HUES6 (cell line): Measurements from ENCODE around the gene VDR.

Source experiments
- H3K27ac ChIP-seq: 2 replicates; pipeline ENCODE4 v1.7.0; 2013; ENCODE audit warnings: low read depth, mild to moderate bottlenecking, low read length, inconsistent platforms
- H3K27me3 ChIP-seq: 2 replicates; pipeline ENCODE4 v1.6.1; 2013; ENCODE audit warnings: low read length; ENCODE audit not compliant: control insufficient read depth, insufficient read depth
- H3K36me3 ChIP-seq: 2 replicates; pipeline ENCODE4 v1.6.1; 2013; ENCODE audit warnings: low read length; ENCODE audit not compliant: control insufficient read depth, insufficient read depth
- H3K4me1 ChIP-seq: 2 replicates; pipeline ENCODE4 v1.6.1; 2013; ENCODE audit warnings: low read length; ENCODE audit not compliant: control insufficient read depth, insufficient read depth
- H3K4me3 ChIP-seq: 2 replicates; pipeline ENCODE4 v1.5.1; 2013; ENCODE audit warnings: low read depth, low read length
- H3K9ac ChIP-seq: one replicate; pipeline ENCODE4 v1.6.1; 2013; ENCODE audit warnings: mild to moderate bottlenecking, low read length
- H3K9me3 ChIP-seq: 2 replicates; pipeline ENCODE4 v1.6.1; 2013; ENCODE audit warnings: low read depth, low read length; ENCODE audit not compliant: control insufficient read depth, insufficient read depth

VDR gene

DNA sequence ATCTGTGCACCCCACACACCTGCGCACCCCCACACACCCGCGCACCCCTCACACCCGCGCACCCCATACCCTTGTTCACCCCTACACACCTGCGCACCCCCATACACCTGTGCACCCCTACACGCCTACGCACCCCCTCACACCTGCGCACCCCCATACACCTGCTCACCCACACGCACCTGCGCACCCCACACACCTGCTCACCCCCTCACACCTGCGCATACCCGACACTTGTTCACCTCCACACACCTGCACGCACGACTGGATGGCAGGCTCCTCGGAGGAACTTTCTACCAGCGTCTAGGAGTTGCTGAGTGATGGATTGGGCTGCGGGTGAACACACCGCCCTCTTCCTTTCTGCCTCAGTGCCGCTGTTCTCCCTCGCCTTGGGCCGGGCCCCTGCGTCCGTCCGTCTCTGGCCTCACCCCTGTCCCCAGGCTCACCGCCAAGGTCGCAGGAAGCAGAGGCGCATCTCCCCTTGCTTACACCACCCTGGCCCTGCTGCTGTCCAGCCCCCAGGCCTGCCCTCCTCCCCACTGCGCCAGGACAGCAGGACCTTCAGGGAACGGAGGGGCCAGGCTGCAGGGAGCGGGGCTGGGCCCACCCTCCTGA is 37.9 kb upstream of the VDR start:
- Histone ChIP-seq H3K9ac (no peak overlapping the region), H3K9me3 (no peaks in the 10 kb centered on the region), H3K27ac (no peak overlapping the region), H3K36me3 (no peaks in the 10 kb centered on the region), H3K4me3 (no peak overlapping the region), H3K4me1 (peaks cover 12% of the 10 kb centered on the region), H3K27me3 (peaks cover 87% of the 10 kb centered on the region)

DNA sequence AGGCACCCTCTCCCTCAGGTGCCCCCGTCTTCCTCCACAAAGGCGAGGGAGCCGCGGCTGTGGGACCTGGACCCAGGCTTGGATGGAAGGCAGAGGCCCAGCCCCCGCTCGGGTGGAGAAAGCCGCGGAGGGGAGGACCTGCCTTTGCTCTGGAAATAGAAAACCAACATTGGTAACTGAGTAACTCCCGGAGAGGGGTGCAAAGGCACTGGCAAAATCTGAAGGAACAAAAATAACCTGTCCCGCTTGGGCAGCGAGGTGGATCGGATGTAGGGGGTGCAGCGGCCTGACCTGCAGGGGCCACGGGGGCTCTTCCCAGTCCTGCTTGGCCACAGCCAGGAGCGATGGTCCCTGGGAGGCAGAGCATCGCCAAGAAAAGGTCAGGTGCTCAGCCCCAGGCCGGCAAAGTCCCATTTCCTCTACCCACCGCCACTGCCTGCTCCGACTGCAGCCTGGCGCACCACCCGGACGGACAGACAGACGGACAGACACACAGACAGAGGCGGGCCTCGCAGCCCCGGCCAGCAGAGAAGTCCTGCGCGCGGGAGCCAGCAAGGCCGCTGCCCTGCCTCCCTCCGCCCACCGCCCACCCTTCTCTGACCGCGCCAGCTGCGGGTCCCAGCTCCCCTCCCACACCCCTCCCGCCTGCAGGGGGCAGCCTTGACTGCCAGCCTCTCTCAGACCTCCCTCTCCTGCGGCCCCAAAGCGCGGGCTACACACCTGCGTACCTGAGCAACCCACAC is 37.2 kb upstream of the VDR start:
- Histone ChIP-seq H3K4me3 (peak overlapping the region; percentile 50), H3K4me1 (peaks cover 12% of the 10 kb centered on the region), H3K9me3 (no peaks in the 10 kb centered on the region), H3K36me3 (no peaks in the 10 kb centered on the region), H3K9ac (no peak overlapping the region), H3K27ac (no peak overlapping the region), H3K27me3 (peaks cover 88% of the 10 kb centered on the region)

DNA sequence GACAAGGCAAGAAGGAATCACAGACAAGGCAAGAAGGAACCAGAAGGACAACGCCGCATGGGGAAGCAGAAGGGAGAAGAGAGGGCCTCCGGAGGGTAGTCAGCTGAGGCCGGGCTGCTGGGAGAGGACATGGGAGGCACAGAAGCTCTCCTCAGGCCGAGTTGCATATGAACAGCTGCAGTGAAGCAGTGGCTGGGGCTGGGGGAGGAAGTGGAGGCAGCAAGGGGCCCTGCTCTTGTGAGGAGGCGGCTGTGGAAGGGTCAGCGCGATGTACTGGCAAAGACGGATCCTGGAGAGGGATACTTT is 36.6 kb upstream of the VDR start:
- H3K9me3 ChIP-seq = no peaks in the 10 kb centered on the region
- no peak overlapping the region for H3K4me3 ChIP-seq
- H3K27ac ChIP-seq = no peak overlapping the region
- no peaks in the 10 kb centered on the region for H3K36me3 ChIP-seq
- peaks cover 10% of the 10 kb centered on the region for H3K4me1 ChIP-seq
- H3K27me3 ChIP-seq = peaks cover 82% of the 10 kb centered on the region
- H3K9ac ChIP-seq = no peak overlapping the region

DNA sequence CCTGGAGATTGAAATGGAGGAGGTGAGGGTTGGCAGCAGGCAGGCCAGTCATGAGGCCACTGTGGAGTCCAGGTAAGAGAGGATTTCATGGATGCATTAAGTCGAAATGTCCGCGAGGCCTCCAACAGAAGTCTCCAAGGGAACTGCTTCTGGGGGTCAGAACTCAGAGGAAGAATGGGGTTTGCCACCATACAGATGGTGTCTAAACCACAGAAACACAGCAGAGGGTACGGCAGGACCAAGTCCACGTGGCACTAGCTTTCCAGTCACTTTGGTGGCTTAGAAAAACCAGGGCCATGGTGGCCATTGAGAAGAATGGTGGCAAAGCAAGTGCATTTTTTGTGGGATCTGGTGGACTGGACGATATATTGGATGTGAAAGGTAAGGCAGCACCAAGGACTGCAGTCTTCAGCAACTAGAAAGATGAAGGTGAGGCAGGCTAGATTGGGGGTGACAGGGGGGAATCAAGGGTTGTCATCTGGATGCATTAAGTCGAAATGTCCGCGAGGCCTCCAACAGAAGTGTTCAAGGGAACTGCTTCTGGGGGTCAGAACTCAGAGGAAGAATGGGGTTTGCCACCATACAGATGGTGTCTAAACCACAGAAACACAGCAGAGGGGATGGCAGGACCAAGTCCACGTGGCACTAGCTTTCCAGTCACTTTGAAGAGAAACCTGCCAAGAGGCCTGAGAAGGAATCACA is 36.1 kb upstream of the VDR start:
- H3K36me3 ChIP-seq = no peaks in the 10 kb centered on the region
- H3K9ac ChIP-seq = no peak overlapping the region
- no peak overlapping the region for H3K4me3 ChIP-seq
- peaks cover 8% of the 10 kb centered on the region for H3K4me1 ChIP-seq
- peaks cover 82% of the 10 kb centered on the region for H3K27me3 ChIP-seq
- H3K9me3 ChIP-seq = no peaks in the 10 kb centered on the region
- H3K27ac ChIP-seq = no peak overlapping the region

DNA sequence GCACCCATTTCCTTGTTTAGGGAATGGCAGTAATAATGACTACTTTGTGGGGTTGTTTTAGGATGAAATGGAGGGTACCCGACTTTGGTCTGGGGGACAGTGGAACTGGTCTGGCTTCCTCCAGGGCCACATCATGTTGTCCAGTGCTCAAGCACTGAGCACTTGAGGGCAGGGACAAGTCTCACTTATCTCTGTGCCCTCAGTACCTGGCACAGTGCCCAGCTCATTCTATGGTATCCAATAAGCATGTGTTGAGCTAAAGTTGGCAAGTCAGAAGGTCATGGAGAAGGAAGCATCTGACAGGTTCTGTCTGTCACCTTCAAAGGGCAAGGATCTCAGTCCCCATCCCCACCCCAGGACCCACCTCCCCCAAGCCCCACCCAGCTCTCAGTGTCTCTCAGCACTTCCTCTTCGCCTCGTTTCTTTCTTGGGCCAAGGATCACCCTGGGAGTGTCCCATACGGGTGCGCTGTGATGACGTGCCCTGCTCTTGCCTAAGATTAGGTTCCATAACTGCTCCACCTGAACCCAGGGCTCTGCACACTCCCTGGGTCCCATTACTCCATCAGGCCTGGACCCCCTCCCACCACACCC is 34.3 kb upstream of the VDR start:
- Histone ChIP-seq H3K9me3 (no peaks in the 10 kb centered on the region), H3K27me3 (peaks cover 79% of the 10 kb centered on the region), H3K27ac (no peak overlapping the region), H3K9ac (no peak overlapping the region), H3K4me3 (no peak overlapping the region), H3K4me1 (peaks cover 8% of the 10 kb centered on the region), H3K36me3 (no peaks in the 10 kb centered on the region)

DNA sequence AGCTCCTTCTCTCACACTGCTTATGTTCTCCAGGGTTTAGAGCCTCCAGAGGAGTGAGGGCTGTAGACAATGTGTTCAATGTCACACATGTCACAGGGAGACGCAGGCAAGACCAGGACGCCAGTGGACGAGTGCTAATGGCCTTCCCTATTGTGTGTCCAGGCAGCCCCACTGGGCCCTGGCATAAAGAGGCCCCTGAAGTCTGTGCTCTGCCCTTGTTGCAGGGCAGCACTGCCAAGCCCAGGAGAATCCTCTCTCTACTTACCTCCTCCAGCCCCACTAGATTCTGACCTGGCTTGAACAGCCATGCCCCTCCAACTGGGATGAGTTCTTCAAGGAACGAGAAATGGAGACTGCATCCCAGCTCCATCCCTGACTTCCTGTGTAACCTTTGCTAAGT is 33.8 kb upstream of the VDR start:
- Histone ChIP-seq H3K4me3 (no peak overlapping the region), H3K27ac (no peak overlapping the region), H3K9ac (no peak overlapping the region), H3K4me1 (peaks cover 8% of the 10 kb centered on the region), H3K36me3 (no peaks in the 10 kb centered on the region), H3K27me3 (peaks cover 74% of the 10 kb centered on the region), H3K9me3 (no peaks in the 10 kb centered on the region)

DNA sequence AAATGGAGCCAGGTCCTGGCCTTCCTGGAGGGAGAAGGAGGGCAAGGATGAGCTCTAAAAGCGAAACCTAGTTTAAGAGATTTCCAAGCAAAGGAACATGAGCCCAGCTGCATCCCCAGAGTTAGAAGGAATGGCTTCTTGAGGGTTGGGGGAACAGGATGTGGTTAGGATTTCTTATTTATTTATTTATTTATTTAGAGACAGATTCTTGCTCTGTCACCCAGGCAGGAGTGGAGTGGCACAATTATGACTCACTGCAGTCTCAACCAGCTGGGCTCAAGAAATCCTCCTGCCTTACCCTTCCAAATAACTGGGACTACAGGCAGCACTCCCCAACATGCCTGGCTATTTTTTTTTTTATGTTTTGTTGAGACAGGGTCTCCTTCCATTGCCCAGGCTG is 33.3 kb upstream of the VDR start:
- Histone ChIP-seq H3K36me3 (no peaks in the 10 kb centered on the region), H3K27me3 (peaks cover 69% of the 10 kb centered on the region), H3K4me3 (no peak overlapping the region), H3K4me1 (peaks cover 8% of the 10 kb centered on the region), H3K9me3 (no peaks in the 10 kb centered on the region), H3K27ac (no peak overlapping the region), H3K9ac (no peak overlapping the region)

DNA sequence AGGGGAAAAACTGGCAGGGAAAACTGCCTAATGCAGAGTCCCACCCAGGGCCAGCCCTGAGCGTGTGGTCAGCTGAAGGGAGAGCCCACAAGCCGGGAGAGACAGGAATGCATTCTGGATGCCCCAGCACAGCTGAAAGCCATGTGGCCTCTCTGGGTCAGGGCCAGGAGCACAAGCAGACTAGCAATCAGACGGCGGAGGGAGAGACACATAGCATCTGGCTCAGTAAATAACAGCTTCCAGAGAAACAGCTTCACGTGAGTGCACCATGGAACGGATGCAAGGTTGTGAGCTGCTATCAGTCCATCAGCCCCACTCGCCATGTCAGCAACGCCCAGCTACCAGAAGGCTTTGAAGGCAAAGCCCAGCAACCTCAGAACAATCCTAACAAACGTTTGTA is 30.4 kb upstream of the VDR start:
- Histone ChIP-seq H3K4me1 (no peaks in the 10 kb centered on the region), H3K9me3 (no peaks in the 10 kb centered on the region), H3K4me3 (no peak overlapping the region), H3K9ac (no peak overlapping the region), H3K36me3 (no peaks in the 10 kb centered on the region), H3K27ac (no peak overlapping the region), H3K27me3 (peaks cover 57% of the 10 kb centered on the region)

DNA sequence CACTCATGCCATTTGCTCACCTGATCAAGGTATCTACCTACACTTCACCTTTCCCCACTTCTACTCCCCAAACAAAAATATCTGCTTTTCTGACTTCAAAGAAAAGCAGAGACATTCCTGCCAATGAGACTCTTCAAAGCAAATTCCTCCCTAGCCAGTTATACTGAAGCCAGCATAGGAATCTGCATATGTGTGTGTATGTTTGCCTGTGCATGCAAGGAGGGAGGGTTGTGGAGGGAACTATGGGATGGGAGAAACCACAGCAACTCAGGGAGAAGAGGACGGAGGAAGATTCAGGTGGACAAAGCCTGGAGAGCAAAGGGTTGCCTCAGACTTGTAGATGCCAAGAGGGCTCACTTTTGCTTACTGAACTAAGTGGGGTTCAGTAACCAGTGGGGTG is 26.4 kb upstream of the VDR start:
- Histone ChIP-seq H3K27ac (no peak overlapping the region), H3K4me1 (no peaks in the 10 kb centered on the region), H3K27me3 (peaks cover 68% of the 10 kb centered on the region), H3K9me3 (no peaks in the 10 kb centered on the region), H3K36me3 (no peaks in the 10 kb centered on the region), H3K4me3 (no peak overlapping the region), H3K9ac (no peak overlapping the region)

DNA sequence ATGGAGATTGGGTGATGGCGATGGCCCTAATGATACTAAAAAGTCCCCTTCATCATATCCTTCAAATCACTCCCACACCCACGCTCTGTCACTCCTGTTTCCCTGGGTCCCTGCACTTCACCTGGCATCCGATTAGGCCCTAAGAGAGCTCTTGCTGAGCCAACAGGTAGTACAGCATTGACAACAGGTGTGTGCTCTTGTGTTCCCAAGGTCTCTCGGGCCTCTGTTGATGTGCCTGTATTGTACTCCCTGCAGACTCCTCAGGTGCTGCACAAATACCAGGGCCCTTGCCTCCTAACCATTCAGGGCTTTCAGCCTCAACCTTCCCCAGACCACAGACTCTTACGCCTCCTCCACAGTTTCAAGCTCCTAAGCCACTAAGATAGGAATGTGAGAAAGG is 25.8 kb upstream of the VDR start:
- no peaks in the 10 kb centered on the region for H3K4me1 ChIP-seq
- no peak overlapping the region for H3K4me3 ChIP-seq
- H3K9ac ChIP-seq = no peak overlapping the region
- H3K36me3 ChIP-seq = no peaks in the 10 kb centered on the region
- H3K27ac ChIP-seq = no peak overlapping the region
- H3K9me3 ChIP-seq = no peaks in the 10 kb centered on the region
- H3K27me3 ChIP-seq = peaks cover 72% of the 10 kb centered on the region

DNA sequence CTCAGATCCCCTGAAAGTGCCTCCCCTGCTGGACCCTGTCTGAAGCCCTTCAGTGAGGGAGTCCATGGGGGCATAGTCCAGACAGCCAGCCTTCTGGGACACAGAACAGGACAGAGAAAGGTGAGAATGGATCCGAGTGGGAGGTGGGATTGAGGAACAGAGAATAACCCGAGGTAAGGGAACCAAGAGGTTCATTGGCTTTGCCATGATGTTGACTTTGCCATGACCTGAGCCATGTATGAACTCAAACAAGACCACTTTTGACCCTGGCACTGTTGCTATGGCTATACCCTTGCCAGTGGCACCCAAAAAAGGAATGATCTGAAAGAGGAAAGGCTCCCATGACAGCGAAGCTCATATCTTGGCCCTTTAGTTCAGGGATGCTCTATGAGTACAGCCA is 22.6 kb upstream of the VDR start:
- no peaks in the 10 kb centered on the region for H3K4me1 ChIP-seq
- no peaks in the 10 kb centered on the region for H3K36me3 ChIP-seq
- no peak overlapping the region for H3K4me3 ChIP-seq
- H3K9ac ChIP-seq = no peak overlapping the region
- peaks cover 93% of the 10 kb centered on the region for H3K27me3 ChIP-seq
- no peak overlapping the region for H3K27ac ChIP-seq
- no peaks in the 10 kb centered on the region for H3K9me3 ChIP-seq
